Measurements from ENCODE around the gene TMEM42. TPM values are rescaled to one million over a fixed set of nuclear protein-coding genes. Genes with fewer than 3 reads are reported as not detected.

Gene TMEM42
- total RNA-seq, 1 experiment from 2014 or later = 15.0 TPM

DNA sequence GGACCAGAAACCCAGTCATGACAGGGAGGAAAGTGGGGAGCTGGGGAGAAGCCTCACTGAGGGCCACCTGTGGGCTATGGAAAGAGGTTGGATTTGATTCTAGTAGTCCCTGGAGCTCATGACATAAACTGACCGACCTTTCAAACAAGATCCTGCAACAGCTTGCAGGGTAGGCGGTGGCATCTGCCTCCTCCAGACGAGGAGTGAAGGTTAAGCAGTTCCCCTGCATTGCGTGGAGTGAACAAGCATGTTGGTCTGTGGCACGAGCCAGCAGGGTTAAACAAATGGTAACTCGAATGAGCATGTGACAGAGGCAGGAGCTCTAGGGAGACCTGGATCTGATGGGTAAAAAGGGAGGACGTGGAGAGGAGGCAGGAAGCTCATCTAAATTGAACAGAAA is 25.4 kb downstream of the TMEM42 start:
- H3K36me3 Mint-ChIP-seq = no peaks in the 10 kb centered on the region
- no peaks in the 10 kb centered on the region; the same call in 1 of the 2 replicates for H3K27me3 Mint-ChIP-seq (ENCODE audit: low read depth)
- no peak overlapping the region for H3K27ac Mint-ChIP-seq

GRCh38 chr3:44890258-44890657 is 28.5 kb downstream of the TMEM42 start:
- POLR2A ChIA-PET = no interaction called here
- Mint-ChIP-seq H3K27ac (no peak overlapping the region), H3K4me1 (peaks cover 34% of the 10 kb centered on the region), H3K27me3 (ENCODE audit: low read depth) (no peaks in the 10 kb centered on the region; the same call in 1 of the 2 replicates), H3K9me3 (peaks cover 11% of the 10 kb centered on the region), H3K4me3 (no peak overlapping the region), H3K36me3 (no peaks in the 10 kb centered on the region)
- CTCF ChIA-PET = interaction anchor here (0.7 kb wide), 1 partner anchor 25 kb away, joined by 3 read pairs; no protein-coding TSS in a partner anchor
- DNase-seq (ENCODE audit: low spot score) = peak; percentile 30
- ATAC-seq = peak; percentile 57
- TF ChIP-seq NFYB (CRISPR knock-in tag; conservative IDR thresholded peaks at IDR 0.05; ENCODE audit: low read depth) (no peak), CREB1 (CRISPR knock-in tag; IDR thresholded peaks at IDR 0.05) (no peak), KAT7 (CRISPR knock-in tag; IDR thresholded peaks at IDR 0.05; ENCODE audit: borderline replicate concordance) (no peak)
- TF ChIP-seq, protein P1, sequence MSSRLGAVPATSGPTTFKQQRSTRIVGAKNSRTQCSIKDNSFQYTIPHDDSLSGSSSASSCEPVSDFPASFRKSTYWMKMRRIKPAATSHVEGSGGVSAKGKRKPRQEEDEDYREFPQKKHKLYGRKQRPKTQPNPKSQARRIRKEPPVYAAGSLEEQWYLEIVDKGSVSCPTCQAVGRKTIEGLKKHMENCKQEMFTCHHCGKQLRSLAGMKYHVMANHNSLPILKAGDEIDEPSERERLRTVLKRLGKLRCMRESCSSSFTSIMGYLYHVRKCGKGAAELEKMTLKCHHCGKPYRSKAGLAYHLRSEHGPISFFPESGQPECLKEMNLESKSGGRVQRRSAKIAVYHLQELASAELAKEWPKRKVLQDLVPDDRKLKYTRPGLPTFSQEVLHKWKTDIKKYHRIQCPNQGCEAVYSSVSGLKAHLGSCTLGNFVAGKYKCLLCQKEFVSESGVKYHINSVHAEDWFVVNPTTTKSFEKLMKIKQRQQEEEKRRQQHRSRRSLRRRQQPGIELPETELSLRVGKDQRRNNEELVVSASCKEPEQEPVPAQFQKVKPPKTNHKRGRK (CRISPR knock-in tag; IDR thresholded peaks at IDR 0.05; ENCODE audit: borderline replicate concordance) = no peak
- TF ChIP-seq, protein P2, sequence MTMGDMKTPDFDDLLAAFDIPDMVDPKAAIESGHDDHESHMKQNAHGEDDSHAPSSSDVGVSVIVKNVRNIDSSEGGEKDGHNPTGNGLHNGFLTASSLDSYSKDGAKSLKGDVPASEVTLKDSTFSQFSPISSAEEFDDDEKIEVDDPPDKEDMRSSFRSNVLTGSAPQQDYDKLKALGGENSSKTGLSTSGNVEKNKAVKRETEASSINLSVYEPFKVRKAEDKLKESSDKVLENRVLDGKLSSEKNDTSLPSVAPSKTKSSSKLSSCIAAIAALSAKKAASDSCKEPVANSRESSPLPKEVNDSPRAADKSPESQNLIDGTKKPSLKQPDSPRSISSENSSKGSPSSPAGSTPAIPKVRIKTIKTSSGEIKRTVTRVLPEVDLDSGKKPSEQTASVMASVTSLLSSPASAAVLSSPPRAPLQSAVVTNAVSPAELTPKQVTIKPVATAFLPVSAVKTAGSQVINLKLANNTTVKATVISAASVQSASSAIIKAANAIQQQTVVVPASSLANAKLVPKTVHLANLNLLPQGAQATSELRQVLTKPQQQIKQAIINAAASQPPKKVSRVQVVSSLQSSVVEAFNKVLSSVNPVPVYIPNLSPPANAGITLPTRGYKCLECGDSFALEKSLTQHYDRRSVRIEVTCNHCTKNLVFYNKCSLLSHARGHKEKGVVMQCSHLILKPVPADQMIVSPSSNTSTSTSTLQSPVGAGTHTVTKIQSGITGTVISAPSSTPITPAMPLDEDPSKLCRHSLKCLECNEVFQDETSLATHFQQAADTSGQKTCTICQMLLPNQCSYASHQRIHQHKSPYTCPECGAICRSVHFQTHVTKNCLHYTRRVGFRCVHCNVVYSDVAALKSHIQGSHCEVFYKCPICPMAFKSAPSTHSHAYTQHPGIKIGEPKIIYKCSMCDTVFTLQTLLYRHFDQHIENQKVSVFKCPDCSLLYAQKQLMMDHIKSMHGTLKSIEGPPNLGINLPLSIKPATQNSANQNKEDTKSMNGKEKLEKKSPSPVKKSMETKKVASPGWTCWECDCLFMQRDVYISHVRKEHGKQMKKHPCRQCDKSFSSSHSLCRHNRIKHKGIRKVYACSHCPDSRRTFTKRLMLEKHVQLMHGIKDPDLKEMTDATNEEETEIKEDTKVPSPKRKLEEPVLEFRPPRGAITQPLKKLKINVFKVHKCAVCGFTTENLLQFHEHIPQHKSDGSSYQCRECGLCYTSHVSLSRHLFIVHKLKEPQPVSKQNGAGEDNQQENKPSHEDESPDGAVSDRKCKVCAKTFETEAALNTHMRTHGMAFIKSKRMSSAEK (CRISPR knock-in tag; IDR thresholded peaks at IDR 0.05; ENCODE audit: borderline replicate concordance) = no peak

More for the DNA sequence above, 25.4 kb downstream of the TMEM42 start:
- POLR2A ChIA-PET = no interaction called here
- Mint-ChIP-seq H3K9me3 (peaks cover 14% of the 10 kb centered on the region; the same call in 1 of the 2 replicates), H3K4me3 (no peak overlapping the region), H3K4me1 (peaks cover 36% of the 10 kb centered on the region)
- ATAC-seq (no peak), DNase-seq (ENCODE audit: low spot score) (no peak)
- TF ChIP-seq NFE2L1 (CRISPR knock-in tag; IDR thresholded peaks at IDR 0.05) (no peak), JUN (CRISPR knock-in tag; IDR thresholded peaks at IDR 0.05) (no peak), GTF2I (CRISPR knock-in tag; conservative IDR thresholded peaks at IDR 0.05) (no peak), MLX (CRISPR knock-in tag; IDR thresholded peaks at IDR 0.05) (no peak), ZSCAN18 (CRISPR knock-in tag; IDR thresholded peaks at IDR 0.05) (no peak), FOXP1 (CRISPR knock-in tag; IDR thresholded peaks at IDR 0.05; ENCODE audit: borderline replicate concordance) (no peak), TP53 (CRISPR knock-in tag; IDR thresholded peaks at IDR 0.05) (no peak), ESRRA (CRISPR knock-in tag; IDR thresholded peaks at IDR 0.05; ENCODE audit: borderline replicate concordance) (no peak), ZMAT4 (CRISPR knock-in tag; IDR thresholded peaks at IDR 0.05) (no peak), ZNF396 (CRISPR knock-in tag; IDR thresholded peaks at IDR 0.05; ENCODE audit: borderline replicate concordance) (no peak), ZNF263 (CRISPR knock-in tag; IDR thresholded peaks at IDR 0.05; ENCODE audit: low read depth) (no peak), RORB (CRISPR knock-in tag; IDR thresholded peaks at IDR 0.05) (no peak), IRF2 (CRISPR knock-in tag; IDR thresholded peaks at IDR 0.05; ENCODE audit: borderline replicate concordance, low read depth) (no peak), MXD4 (CRISPR knock-in tag; IDR thresholded peaks at IDR 0.05; ENCODE audit: borderline replicate concordance) (no peak), RELA (CRISPR knock-in tag; IDR thresholded peaks at IDR 0.05; ENCODE audit: borderline replicate concordance) (no peak), ZBTB21 (CRISPR knock-in tag; IDR thresholded peaks at IDR 0.05; ENCODE audit: borderline replicate concordance) (no peak), PRDM15 (CRISPR knock-in tag; IDR thresholded peaks at IDR 0.05) (no peak), NFYB (CRISPR knock-in tag; conservative IDR thresholded peaks at IDR 0.05; ENCODE audit: low read depth) (no peak)
- CTCF ChIA-PET = interaction anchor here (2.4 kb wide), 1 partner anchor 26 kb away, joined by 9 read pairs; no protein-coding TSS in a partner anchor
